22Rv1 (cell line): ENCODE data around the gene CLSTN3.

ENCODE experiments used
- H3K27ac ChIP-seq: fragments of 450-650 bp; 2 replicates; pipeline ENCODE4 v1.5.1; 2017
- ZFX ChIP-seq: fragments of 450-650 bp; IDR thresholded peaks from 2 replicates; pipeline ENCODE4 v1.6.1; 2017; ENCODE audit warnings: antibody characterized with exemption, borderline replicate concordance
- TF ChIP-seq, protein P1 (sequence below): fragments of 450-650 bp; IDR thresholded peaks from 2 replicates; pipeline ENCODE4 v1.5.1; 2017; ENCODE audit warnings: mild to moderate bottlenecking

Gene CLSTN3

DNA sequence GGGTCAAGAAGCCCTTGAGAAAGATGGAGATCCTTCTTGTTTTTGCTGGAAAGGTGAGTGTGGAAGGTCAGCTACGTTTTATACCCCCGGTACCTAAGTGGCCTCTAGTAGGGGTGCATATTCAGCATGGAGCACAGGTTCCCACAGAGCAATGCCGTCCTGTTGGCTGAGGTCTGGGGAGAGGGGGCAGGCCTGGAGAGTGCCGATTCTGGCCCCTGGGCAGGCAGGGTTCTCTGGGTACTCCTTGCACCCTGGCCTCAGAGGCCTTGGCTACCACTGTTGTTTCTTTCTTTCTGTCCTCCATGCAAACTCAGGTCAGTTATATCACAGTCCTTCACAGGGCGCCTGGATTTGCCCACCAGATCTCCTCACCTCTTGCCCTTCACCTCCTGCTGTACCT, 10.0 kb upstream of the CLSTN3 start:
- no peak overlapping the region for H3K27ac ChIP-seq
- TF ChIP-seq ZFX = no peak
- TF ChIP-seq, protein P1, sequence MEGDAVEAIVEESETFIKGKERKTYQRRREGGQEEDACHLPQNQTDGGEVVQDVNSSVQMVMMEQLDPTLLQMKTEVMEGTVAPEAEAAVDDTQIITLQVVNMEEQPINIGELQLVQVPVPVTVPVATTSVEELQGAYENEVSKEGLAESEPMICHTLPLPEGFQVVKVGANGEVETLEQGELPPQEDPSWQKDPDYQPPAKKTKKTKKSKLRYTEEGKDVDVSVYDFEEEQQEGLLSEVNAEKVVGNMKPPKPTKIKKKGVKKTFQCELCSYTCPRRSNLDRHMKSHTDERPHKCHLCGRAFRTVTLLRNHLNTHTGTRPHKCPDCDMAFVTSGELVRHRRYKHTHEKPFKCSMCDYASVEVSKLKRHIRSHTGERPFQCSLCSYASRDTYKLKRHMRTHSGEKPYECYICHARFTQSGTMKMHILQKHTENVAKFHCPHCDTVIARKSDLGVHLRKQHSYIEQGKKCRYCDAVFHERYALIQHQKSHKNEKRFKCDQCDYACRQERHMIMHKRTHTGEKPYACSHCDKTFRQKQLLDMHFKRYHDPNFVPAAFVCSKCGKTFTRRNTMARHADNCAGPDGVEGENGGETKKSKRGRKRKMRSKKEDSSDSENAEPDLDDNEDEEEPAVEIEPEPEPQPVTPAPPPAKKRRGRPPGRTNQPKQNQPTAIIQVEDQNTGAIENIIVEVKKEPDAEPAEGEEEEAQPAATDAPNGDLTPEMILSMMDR = no peak

GRCh38 chr12:7121324-7121723, 8.8 kb upstream of the CLSTN3 start:
- no peak overlapping the region for H3K27ac ChIP-seq
- TF ChIP-seq, protein P1 = no peak
- no peak for TF ChIP-seq ZFX

GRCh38 chr12:7122811-7123769, 7.1 kb upstream of the CLSTN3 start:
- TF ChIP-seq ZFX = no peak
- TF ChIP-seq, protein P1 = no peak

GRCh38 chr12:7123806-7124522, 6.2 kb upstream of the CLSTN3 start:
- TF ChIP-seq ZFX = no peak
- TF ChIP-seq, protein P1 = no peak

More at GRCh38 chr12:7122811-7123769, 7.1 kb upstream of the CLSTN3 start:
- H3K27ac ChIP-seq = no peak overlapping the region

DNA sequence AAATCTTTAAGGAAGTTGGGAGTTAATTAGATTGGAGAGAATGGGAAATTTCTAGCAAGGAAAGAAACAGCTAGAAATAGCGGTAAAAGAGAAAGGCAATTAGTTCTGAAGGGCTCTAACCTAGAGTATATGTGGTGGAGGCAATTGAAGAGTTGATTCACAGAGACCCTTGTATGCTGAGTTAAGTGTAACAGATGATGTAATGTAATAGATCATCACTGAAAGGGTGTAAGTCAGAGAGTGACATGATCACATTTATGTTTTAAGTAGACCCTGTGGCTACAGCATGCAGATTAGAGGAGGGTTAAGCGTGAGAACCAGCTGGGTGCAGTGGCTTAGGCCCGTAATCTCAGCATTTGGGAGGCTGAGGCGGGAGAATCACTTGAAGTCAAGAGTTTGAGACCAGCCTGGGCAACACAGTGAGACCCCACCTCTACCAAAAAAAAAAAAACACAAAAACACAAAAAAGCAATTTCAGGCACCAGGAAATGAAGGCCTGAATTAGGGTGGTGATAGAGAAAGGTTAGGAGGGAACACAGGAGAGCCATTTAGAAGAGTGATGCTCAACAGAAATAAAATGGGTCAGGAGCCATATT, 4.4 kb upstream of the CLSTN3 start:
- no peak overlapping the region for H3K27ac ChIP-seq
- TF ChIP-seq, protein P1 = no peak
- no peak for TF ChIP-seq ZFX

More at GRCh38 chr12:7123806-7124522, 6.2 kb upstream of the CLSTN3 start:
- no peak overlapping the region for H3K27ac ChIP-seq

DNA sequence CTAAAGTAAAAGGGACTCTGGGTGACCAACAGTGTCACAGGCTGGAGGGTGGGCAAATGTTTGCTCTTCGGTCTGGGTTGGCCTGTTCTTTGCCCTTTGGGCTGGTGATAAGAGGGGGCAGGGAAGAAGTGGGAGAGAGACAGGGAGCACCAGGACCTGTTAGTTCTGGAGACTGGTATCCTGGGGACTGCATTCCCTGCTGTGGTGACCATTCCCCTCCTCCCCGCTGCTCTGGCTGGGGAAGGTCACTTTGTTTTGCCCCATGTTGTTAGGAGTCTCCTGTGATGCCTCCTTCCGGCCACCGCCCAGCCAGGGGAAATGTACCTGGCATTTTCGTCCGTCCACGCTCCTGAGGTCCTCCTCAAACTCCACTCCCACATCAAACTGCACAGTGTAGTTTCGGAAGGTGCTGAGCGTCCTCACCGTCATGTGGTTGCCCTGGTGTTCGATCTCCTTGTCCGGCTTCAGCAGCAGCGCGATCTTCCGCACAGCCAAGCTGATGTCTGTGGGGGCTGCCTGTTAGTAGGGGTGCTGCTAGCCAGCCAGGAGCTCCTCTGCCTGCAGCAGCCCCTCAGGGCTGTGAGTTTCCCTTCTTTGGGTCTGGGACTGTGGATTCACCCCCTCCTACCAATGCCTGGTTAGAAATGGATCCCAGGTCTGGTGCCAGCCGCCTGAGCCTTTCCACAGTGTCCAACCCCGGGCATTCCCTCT, 2.1 kb upstream of the CLSTN3 start:
- H3K27ac ChIP-seq = no peak overlapping the region
- TF ChIP-seq, protein P1 = no peak
- no peak for TF ChIP-seq ZFX
